Measurements from ENCODE around the gene CFHR4.
"Not testable (repeated sequence)": the region's sequence is repeated elsewhere in the genome, so short reads cannot be mapped to it uniquely, and the experiment has no call there.

Gene CFHR4

GRCh38 chr1:196941474-196941873 lies 53.6 kb downstream of the CFHR4 start:
- DNase-seq (ENCODE audit: low spot score) = not testable (repeated sequence)

GRCh38 chr1:196943568-196943967 lies 55.7 kb downstream of the CFHR4 start, which contains the start of gene CFHR2:
Gene CFHR2 (plus strand): TSS chr1:196943738. CDS start chr1:196943881, 143 bp downstream.
- DNase-seq (ENCODE audit: low spot score) = not testable (repeated sequence)

GRCh38 chr1:196951711-196952394 lies 64.0 kb downstream of the CFHR4 start:
- DNase-seq (ENCODE audit: low spot score) = no peak

- no peak for DNase-seq (ENCODE audit: low spot score)
These were observed 66.9 kb downstream of the CFHR4 start for GRCh38 chr1:196954778-196955177.

- DNase-seq (ENCODE audit: low spot score) = no peak
These were observed 68.1 kb downstream of the CFHR4 start for GRCh38 chr1:196955926-196956325.

- no peak for DNase-seq (ENCODE audit: low spot score)
These were observed 73.0 kb downstream of the CFHR4 start for GRCh38 chr1:196960854-196961253.
